Measurements from ENCODE around the gene DPYSL5.

DPYSL5 gene

DNA sequence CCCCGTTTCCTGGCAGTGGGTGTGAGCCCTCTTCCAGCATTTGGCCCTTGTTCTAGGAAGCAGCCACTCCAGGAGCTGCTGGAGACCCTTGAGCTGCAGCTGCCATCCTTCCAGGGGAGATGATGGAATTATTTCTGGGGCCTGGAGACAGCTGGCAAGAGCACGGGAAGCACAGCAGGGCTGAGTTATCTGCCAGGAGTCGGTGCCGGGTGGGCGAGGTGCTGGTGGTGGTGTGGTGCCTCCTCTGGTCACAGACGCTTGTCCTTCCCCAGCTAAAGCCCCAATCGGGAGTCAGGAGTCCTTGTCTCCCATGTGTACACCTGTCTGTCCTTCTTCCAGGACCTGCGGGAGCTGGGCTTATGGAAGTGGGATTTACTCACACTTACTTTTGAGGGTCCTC, 36.0 kb downstream of the DPYSL5 start:
- Histone ChIP-seq H3K9me3 (ENCODE audit: severe bottlenecking) (no peaks in the 10 kb centered on the region), H3K36me3 (ENCODE audit: low read depth) (no peaks in the 10 kb centered on the region), H3K4me3 (ENCODE audit: severe bottlenecking) (no peak overlapping the region), H3K4me1 (ENCODE audit: insufficient read depth, poor library complexity, severe bottlenecking) (no peaks in the 10 kb centered on the region), H3K27ac (ENCODE audit: poor library complexity, severe bottlenecking) (no peak overlapping the region), H3K27me3 (ENCODE audit: insufficient read depth, poor library complexity, severe bottlenecking) (peaks cover 2% of the 10 kb centered on the region)
- no peak for ATAC-seq (ENCODE audit: low read depth)
- TF ChIP-seq, protein P1, sequence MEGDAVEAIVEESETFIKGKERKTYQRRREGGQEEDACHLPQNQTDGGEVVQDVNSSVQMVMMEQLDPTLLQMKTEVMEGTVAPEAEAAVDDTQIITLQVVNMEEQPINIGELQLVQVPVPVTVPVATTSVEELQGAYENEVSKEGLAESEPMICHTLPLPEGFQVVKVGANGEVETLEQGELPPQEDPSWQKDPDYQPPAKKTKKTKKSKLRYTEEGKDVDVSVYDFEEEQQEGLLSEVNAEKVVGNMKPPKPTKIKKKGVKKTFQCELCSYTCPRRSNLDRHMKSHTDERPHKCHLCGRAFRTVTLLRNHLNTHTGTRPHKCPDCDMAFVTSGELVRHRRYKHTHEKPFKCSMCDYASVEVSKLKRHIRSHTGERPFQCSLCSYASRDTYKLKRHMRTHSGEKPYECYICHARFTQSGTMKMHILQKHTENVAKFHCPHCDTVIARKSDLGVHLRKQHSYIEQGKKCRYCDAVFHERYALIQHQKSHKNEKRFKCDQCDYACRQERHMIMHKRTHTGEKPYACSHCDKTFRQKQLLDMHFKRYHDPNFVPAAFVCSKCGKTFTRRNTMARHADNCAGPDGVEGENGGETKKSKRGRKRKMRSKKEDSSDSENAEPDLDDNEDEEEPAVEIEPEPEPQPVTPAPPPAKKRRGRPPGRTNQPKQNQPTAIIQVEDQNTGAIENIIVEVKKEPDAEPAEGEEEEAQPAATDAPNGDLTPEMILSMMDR (IDR thresholded peaks at IDR 0.05; ENCODE audit: poor library complexity, severe bottlenecking): no peak
- DNase-seq (ENCODE audit: low spot score): no peak

DNA sequence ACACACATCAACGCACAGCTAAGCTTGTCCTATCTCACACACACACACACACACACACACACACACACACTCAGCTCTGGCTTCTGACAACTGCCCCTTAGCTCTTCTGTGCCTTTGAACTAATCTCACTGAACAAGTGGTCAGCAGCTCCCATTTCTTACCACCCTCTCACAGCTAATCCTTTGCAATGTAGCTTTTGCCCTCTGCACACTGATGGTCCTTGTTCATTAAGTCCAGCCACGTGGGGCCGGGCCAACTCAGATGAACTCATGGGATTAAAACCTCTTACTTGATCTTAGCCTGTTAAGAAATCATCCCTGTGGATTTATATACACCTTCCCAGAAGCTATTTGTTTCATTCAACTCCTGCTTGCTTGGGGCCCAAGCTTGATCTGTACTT, 36.6 kb downstream of the DPYSL5 start:
- H3K4me3 ChIP-seq (ENCODE audit: severe bottlenecking): no peak overlapping the region
- TF ChIP-seq, protein P1 (IDR thresholded peaks at IDR 0.05; ENCODE audit: poor library complexity, severe bottlenecking): no peak
- no peaks in the 10 kb centered on the region for H3K4me1 ChIP-seq (ENCODE audit: insufficient read depth, poor library complexity, severe bottlenecking)
- no peaks in the 10 kb centered on the region for H3K36me3 ChIP-seq (ENCODE audit: low read depth)
- H3K27me3 ChIP-seq (ENCODE audit: insufficient read depth, poor library complexity, severe bottlenecking): peaks cover 2% of the 10 kb centered on the region
- ATAC-seq (ENCODE audit: low read depth): no peak
- H3K27ac ChIP-seq (ENCODE audit: poor library complexity, severe bottlenecking): no peak overlapping the region
- no peaks in the 10 kb centered on the region for H3K9me3 ChIP-seq (ENCODE audit: severe bottlenecking)
- DNase-seq (ENCODE audit: low spot score): no peak

DNA sequence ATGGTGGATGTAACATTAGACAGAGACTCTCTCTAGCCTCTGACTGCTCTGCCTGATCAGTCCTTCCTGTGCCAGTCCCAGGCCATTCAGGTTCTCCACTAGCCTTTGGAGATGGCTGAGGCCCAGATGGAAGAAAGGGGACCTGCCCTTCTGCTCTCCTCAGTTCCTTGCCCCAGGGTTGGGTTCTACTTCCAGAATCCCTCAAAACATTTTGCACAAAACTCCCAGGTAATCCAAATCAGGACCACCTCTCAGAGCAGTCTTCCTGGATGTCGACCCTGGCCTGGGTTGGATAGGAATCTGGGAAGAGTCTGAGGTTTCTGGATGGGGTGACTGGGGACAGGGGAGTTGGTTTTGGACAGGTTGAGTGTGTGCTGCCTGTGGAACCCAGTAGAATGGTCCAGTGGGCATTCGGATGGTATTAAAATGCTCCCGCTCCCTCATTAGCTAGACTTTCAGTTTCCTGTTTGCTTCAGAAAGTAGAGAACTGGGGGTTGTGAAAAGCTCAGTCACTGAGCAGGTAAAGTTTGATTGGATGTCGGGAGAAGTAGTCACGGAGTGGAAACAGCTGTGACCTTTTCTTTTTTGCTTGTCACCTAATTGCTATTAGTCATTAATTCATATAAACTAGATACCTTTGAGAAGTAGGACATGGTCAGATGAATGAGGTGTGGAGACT, 37.9 kb downstream of the DPYSL5 start:
- no peak for ATAC-seq (ENCODE audit: low read depth)
- peaks cover 2% of the 10 kb centered on the region for H3K27me3 ChIP-seq (ENCODE audit: insufficient read depth, poor library complexity, severe bottlenecking)
- no peak for DNase-seq (ENCODE audit: low spot score)
- no peak overlapping the region for H3K4me3 ChIP-seq (ENCODE audit: severe bottlenecking)
- no peaks in the 10 kb centered on the region for H3K36me3 ChIP-seq (ENCODE audit: low read depth)
- H3K27ac ChIP-seq (ENCODE audit: poor library complexity, severe bottlenecking): no peak overlapping the region
- TF ChIP-seq, protein P1 (IDR thresholded peaks at IDR 0.05; ENCODE audit: poor library complexity, severe bottlenecking): no peak
- no peaks in the 10 kb centered on the region for H3K4me1 ChIP-seq (ENCODE audit: insufficient read depth, poor library complexity, severe bottlenecking)
- no peaks in the 10 kb centered on the region for H3K9me3 ChIP-seq (ENCODE audit: severe bottlenecking)

DNA sequence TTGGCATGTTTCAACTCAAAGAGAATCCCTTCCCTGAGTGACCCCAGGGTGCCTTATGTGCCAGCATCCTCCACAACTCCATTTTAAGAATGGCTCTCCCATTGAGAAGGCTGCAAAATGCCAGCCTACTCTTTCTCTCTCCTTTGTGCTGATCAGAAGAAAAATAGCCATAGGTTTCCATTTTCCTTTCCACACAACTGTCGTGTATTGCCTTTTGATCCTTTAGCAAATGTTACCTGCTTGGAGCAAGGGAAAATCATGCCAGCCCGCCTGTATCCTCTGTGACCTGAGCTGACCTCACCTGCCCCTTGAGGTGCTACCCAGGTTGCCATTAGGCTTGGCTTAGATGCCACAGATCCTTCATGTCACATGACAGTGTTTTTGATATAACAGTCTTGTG, 38.8 kb downstream of the DPYSL5 start:
- TF ChIP-seq, protein P1 (IDR thresholded peaks at IDR 0.05; ENCODE audit: poor library complexity, severe bottlenecking): no peak
- Histone ChIP-seq H3K27ac (ENCODE audit: poor library complexity, severe bottlenecking) (no peak overlapping the region), H3K4me1 (ENCODE audit: insufficient read depth, poor library complexity, severe bottlenecking) (no peaks in the 10 kb centered on the region), H3K27me3 (ENCODE audit: insufficient read depth, poor library complexity, severe bottlenecking) (peaks cover 2% of the 10 kb centered on the region), H3K9me3 (ENCODE audit: severe bottlenecking) (no peaks in the 10 kb centered on the region), H3K36me3 (ENCODE audit: low read depth) (no peaks in the 10 kb centered on the region), H3K4me3 (ENCODE audit: severe bottlenecking) (no peak overlapping the region)
- ATAC-seq (ENCODE audit: low read depth): no peak
- no peak for DNase-seq (ENCODE audit: low spot score)

DNA sequence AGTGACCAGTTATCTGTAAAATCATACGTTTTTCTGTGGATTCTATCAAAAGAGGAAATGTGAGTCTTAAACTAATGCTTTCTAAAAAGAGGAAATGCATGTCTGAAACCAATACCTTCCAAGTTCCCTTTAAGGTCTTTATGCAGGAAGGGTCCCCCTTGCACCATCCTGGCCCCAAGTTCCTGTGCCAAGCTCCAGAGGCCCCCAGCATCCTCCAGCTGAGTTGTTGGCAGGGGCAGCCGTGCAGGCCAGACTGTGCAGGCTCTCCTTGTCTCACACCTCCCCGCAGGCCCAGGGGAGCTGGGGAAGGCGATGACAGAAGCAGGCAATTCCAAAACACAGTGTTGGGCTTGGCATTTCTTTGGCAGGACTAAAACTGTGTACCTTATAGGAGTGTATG, 39.2 kb downstream of the DPYSL5 start:
- H3K4me3 ChIP-seq (ENCODE audit: severe bottlenecking): no peak overlapping the region
- TF ChIP-seq, protein P1 (IDR thresholded peaks at IDR 0.05; ENCODE audit: poor library complexity, severe bottlenecking): no peak
- ATAC-seq (ENCODE audit: low read depth): no peak

More for the DNA sequence above, 39.2 kb downstream of the DPYSL5 start:
- Histone ChIP-seq H3K36me3 (ENCODE audit: low read depth) (no peaks in the 10 kb centered on the region), H3K9me3 (ENCODE audit: severe bottlenecking) (no peaks in the 10 kb centered on the region), H3K4me1 (ENCODE audit: insufficient read depth, poor library complexity, severe bottlenecking) (no peaks in the 10 kb centered on the region), H3K27me3 (ENCODE audit: insufficient read depth, poor library complexity, severe bottlenecking) (peaks cover 2% of the 10 kb centered on the region), H3K27ac (ENCODE audit: poor library complexity, severe bottlenecking) (no peak overlapping the region)
- no peak for DNase-seq (ENCODE audit: low spot score)
